HG03354 (cell line): ENCODE results near the gene GJD2.

Experiments used
- ATAC-seq: cut with Tn5 transposase; IDR thresholded peaks from one replicate; pipeline ENCODE4 v1.9.1; 2021; ENCODE audit warnings: mild to moderate bottlenecking; ENCODE audit not compliant: unreplicated experiment, poor library complexity, severe bottlenecking

The GJD2 gene

DNA sequence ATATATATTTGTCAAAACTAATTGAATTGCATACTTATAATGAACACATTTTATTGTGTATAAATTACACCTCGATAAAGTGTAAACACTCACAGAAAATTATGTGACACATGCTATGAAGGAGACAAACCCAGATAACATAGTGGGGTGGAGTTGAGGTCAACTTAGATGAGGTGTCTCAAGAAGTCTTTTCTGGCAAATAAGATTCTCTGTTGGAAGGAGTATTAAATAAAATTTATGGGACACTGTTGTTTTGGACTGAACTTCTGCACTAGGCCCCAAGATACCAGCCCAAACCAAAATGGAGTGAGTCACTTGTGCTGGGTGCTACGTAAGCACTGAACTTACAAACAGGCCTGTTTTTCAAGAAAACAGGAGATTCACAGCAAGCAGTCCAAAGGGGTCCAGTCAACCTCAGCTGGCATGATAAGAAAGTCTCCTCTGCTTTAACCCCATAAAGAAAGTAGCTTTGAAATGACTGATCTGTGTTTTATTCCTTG is 21.9 kb upstream of the GJD2 start:
- ATAC-seq: no peak

DNA sequence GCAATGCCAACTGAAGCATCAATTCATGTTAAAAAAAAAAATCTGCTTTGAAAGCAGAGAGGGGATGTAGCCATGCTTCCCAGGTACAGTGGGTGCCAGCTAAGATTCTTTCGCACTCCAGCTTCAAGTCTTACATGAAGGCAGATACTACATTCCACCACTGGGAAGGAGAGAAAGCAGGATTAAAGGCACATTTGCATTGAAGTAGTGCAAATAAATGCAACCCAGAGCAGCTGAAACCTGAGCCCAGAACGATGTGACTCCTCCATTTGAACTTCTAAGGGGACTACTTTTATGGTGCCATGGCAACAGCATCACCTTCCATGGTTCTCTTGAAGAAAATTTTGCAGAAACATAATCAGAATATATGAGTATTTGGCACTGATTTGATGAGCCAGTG is 19.1 kb upstream of the GJD2 start:
- ATAC-seq: no peak

DNA sequence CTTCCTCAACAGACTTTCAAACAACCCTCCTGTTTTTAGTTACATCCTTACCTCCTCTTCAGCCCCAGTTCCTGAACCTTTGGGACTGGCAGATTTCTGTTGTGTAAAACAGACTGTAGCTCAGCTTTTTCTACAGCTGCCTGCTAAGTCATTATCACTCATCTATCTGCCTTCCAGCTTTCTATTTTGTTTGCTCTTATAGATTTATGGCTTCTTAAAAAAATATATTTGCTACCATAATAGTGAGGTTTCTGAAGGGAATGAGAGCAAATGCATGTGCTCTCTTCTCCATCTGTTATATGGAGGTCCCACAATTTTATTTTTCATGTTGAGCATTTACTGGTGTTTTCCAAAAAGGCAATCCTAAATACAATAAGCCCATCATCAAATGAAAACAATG is 18.2 kb upstream of the GJD2 start:
- no peak for ATAC-seq

DNA sequence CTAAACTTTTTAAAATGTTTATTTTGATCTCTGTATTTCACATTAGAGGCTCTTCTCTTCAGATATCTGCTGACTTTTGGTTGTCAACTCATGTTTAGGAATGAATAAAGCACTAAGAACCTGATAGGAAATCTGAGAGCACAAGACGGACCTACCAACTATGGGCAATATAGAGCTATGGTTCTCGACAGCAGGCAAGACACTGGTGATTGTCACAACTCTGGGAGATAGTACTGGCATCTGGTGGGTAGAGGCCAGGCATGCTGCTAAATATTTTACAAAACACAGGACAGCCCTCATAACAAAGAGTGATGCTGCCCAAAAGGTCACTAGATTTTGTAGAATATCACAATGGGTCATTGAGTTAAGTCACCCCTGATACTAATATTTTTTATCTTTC is 17.5 kb upstream of the GJD2 start:
- no peak for ATAC-seq

DNA sequence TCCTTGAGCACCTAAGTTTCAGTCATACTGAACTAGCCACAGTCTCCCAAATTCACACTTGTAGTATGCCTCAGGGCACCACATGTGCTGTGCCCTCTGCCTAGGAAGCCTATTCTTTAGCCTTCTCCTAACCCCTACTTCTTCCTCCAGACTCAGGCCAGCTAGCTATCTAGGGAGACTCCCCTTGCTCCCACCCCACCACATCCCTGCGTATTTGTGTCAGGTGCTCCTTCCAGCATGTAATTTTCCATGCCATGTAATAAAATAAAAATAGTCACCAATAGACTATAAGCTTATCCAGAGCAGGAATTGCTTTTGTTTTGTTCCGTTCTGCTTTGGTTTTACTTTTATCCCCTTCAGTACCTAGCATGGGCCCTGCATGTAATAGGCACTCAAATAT is 14.9 kb upstream of the GJD2 start:
- no peak for ATAC-seq

DNA sequence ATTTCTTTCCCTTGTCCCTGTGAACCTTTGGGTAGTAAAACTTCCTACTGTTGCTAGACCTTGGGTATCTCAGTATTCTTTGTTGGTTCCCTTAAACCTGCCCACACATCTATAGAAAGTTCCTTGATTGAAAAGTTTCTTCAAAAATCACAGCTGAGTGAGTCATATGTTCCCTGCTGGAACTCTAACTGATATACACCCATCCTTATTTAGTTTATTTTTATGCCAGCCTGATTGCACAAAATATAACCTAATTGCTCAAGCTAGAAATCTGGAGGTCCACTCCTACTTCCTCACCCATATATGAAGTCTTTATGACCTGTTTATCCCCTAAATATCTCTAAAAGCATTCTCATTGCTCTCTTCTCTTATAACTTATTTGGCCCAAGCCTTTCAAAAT is 13.7 kb upstream of the GJD2 start:
- ATAC-seq: no peak

DNA sequence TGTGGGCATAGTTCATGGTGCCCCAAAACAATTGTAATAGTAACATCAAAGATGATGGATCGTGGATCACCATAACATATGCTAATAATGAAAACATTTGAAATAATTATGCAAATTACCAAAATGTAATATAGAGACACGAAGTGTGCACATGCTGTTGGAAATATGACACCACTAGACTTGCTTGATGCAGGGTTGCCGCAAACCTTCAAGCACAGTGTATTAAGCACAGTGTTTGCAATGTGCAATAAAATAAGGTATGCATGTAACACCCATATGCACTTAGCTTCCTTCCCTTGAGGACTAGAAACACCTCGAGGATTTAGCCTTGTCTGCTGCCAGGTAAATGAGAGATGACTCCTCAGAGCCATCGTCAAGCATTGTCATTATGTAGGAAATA is 10.9 kb upstream of the GJD2 start:
- ATAC-seq: no peak

DNA sequence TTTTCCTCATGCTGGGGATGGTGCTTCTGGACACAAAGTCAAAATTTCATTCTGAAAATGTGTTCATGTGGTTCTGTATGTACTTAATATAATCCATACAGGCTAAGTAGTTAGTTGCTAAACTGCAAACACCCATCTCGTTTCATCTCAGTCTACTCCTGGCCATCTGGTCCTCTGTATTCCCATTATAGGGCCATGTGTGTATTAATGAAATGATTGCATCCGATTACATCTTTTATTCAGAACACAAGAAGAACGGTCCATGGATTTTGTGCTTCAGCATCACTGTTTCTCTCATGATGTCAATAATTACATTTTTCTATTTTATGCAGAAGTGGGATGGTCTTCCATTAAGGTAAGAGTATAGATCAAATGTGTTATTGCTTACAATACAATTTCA is 6.1 kb upstream of the GJD2 start:
- ATAC-seq: no peak

DNA sequence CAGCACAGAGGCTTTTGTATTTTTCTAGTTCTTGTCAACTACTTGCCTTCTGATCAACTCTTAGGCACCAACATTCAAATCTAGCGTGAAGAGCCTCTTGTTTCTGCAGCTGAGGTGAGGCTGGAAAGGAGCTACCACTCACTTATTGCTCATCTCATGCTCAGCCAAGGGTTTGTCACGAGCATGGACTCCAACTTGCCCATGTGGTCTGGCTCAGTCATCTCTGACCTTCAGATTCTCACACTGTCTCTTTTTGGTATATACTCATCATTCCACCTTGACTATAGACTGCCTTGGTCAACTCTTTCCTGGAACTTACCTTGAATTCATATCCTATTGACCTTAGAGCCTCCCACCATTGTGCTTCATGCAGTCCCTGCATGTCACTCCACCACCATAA is 5.2 kb upstream of the GJD2 start:
- no peak for ATAC-seq

DNA sequence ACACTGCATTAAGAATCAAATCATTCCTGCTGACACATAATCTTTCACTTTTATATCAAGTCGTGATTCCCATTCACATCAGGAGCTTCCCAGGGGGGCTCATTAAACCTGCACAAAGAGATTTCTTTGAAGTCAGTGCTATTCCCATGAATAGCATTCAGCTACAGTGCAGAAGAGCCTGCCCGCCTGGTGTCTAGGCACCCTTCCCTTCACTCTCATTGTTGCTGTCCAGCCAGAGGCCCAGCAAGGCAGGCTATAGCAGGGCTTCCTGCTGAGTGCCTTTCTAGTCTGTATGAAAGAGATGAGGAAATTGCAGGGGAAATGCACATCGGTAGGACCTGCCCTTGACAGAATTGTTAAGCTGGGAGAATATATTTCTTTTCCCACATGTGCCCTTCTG is 4.5 kb upstream of the GJD2 start:
- no peak for ATAC-seq

DNA sequence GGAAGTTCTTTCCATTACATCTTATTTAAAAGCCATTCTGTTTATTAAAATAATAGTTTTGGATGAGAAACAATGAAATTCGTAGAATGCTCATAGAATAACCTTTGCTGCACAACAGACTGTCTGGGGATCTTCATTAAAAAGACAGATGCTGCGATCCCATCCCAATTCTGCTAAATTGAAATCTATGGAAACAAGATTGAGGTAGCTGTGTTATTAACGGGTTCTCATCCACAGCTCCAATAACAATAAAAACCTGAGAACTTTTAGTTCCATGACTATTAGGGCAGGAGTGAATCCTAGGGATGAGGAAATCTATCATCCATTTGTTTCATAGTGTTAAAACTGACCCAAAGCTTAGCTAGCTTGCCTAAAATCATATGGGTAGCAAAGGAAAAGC is 2.5 kb upstream of the GJD2 start:
- no peak for ATAC-seq

DNA sequence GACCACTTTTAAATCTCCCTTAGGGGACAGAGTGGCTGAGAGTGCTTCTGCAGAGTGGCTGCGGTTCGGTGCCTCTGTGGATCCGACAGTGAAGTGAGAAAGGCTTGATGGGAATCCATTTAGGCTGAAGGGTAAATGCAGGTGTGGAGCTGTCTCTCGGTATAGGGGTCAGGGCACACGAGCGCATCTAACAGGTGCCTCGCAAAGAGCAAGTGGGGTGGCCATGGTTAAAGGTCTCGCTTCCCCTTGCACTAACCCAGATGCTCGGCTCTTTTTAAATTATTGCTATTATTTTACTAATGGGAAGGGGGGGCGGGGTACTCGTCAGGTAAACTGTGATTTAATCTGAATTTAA is 598 bp upstream of the GJD2 start:
- no peak for ATAC-seq

DNA sequence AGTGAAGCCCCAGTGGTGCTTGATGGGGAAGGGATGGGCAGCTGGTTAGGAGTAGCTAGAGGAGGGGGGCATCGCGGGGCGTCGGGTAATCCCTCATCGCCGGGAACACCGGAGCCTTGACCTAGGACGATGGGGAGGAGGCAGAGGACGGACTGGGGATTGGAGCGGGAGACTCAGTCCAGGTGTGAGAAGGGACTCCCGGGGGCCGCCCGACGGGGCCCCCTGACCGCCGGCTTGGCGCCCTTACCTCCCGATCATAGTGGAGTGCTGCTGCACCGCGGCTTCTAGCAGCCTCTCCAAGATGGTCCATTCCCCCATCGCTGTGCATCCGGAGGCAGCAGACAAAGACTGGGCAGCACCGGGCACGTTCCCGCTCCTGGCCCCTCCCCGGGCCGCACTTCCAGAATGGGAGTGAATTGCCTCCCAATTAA is 612 bp downstream of the GJD2 start:
- ATAC-seq: no peak

DNA sequence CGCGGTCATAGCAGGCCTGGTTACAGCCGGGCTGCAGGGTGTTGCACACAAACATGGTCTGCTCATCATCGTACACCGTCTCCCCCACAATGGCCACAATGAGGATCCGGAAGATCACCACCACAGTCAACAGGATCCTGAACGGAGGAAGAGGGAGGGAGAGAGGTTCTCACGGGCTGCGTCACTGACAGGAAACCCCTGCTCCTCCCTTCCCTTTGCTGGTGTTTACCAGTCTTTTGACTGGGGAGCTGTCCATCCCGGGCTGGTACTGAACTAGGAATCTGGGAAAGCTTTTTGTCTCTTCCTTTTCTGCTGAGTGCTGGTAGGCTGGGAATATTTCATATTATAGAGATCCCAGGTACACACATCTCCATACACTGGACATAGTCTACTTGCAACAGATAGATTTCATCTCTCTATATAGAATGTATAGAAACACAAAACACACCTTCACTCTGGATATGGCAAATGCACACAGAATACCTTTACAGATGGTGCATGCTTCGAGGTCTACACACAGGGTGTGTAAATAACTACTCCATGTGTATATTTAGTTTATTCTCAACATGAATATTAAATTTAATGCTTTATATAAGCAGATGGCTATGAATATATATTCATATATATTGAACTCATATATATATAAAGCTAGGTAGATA is 1.4 kb downstream of the GJD2 start:
- no peak for ATAC-seq

DNA sequence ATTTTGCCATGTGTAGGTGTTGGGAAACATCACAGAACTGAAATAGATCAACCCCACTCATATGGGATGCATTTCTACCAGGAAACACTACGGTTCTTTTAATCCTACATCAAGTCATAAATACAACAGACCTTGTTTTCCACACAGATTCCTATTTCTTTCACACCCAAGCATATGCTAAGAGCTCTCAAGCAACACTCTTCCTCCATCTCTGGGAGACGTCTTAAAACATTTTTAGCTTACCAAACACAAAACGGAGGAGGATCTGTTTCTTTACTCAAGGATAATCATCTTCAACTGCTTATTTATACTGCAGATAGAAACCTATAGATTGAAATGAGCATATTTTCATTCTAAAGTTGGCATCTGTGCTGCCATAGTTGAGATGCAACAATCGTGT is 5.1 kb downstream of the GJD2 start:
- no peak for ATAC-seq

DNA sequence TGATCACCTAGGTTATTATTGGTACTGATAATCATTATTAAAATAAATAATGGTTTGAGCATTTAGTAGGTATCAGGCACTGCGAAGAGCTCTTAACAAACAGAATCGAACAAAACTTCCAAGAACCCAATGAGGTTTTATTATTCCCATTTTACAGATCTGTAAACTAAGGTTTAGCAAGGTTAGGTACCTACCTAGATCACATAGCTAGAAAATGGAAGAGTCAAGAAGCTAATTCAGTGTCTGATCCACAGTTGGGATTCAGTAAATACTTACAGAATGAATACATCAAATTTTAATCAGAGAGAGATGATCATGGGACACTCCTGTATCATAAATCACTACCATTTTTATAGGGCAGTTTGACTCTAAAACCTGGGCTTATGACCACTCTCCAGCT is 15.5 kb downstream of the GJD2 start:
- ATAC-seq: no peak

DNA sequence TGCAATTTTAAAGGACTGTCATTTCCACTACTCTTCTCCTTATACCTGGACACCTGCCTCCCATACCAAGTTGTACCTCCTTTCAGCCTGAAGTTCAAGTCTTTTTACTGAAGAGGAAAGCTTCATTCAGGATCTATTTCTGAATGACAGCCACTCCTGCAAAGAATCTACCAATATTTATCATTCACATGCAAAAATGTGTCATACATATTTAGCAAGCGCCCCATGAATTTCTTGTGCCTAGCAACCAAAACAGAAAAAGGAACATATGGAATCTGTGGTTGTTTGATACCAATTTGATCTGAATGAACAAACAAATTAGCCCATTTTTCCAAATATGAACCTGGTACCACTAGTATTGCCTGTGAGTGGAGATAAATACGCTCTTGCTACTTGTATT is 16.8 kb downstream of the GJD2 start:
- ATAC-seq: no peak

DNA sequence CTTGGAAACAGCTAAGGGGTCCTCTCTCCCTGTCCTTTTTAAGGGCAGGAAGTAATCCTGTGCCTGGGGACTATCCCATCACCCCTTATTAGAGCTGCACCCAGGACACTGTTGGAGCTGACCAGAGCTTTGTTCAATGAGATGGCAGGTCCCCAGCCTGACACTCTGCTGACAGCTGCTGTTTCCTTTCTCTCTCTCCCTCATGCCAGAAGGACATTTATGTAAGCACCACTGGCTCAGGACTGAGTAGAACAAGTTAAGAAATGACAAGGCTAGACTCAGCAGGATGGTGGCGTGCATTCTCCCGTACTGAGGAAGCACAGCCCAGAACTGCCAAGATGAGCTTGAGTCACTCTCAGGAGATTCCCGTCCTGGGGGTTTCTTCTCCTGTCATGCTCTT is 17.3 kb downstream of the GJD2 start:
- ATAC-seq: no peak

DNA sequence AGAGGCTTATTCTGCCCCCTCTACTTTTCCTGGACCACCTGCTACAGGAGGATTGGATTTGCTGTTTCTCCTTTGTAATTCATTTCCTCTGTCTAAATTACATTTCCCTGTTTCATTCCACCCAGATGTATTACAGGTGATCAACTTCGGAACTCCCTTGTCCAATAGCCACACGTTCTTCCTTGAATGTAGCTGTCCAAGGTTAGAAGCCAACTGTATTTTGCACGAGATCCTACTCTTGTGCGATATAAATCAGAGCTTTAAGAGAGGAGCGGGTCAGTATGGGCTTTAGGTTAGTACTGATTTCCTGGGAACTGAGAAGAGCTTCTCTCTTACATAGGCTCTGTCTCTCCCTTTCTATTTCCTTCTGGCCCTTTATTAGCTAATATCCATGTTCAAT is 20.5 kb downstream of the GJD2 start:
- no peak for ATAC-seq

DNA sequence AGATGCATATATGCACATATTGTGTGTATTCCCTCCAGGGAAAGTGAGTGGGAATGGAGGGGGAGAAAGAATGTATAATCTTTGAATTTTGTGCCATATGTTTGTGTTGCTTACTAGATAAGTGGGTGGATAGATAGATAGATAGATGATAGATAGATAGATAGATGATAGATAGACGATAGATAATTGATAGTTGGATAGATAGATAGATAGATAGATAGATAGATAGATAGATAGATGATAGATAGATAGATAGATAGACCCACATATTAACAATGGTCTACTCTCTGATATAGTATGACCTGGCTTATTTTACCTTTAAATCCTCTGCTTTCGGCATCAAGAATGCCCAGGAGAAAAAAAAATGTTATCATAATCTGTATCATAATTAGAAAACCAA is 21.2 kb downstream of the GJD2 start:
- ATAC-seq: no peak

DNA sequence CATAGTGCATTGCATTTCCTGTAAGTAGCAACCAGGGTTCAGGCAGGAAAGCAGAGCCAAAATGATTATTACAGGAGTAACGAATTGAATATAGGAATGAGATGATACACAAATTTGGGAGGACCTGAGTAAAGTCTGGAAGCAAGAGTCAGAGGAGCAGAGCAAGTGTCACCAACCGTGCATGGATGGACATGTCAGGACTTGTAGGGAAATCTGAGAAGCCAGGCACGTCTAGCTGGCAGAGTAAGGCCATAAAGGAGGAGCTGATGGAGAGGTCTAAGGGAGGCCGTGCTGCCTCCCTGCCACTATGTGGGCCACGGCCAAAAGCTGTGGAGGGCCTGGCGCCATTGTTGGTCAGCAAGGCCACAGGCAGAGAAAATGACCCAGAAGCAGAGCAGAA is 22.4 kb downstream of the GJD2 start:
- ATAC-seq: no peak

DNA sequence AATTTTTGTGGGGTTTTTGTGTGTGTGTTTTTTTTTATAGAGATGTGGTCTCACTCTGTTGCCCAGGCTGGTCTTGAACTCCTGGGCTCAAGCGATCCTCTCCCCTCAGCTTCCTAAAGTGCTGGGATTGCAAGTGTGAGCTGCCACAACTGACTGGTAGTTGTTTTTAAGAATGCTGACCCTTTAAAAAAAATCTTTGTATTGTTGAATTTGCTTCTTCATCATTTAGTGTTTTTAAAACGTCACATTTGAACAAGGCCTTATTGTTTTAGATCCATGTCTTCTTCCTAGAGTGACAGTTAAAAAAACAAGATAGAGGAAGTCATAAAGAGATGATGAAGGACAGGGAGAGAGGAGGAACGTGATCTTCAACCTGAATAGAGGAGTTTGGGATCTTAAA is 24.1 kb downstream of the GJD2 start:
- ATAC-seq: no peak
